Measurements from ENCODE around the gene TTC7B. TPM values are rescaled to one million over a fixed set of nuclear protein-coding genes. Genes with fewer than 3 reads are reported as not detected.

TTC7B gene
- total and polyA plus RNA-seq, 2 of the 8 experiments (the other 6 are each of a cell fraction or from before 2014, with no cell fraction given), result 23.7 to 34.0 TPM

GRCh38 chr14:90523961-90524875, 292.0 kb downstream of the TTC7B start (continued):
- TF ChIP-seq CHD7 (IDR thresholded peaks at IDR 0.05; ENCODE audit: insufficient replicate concordance, low read length), result no peak
- no peak for TF ChIP-seq JUN (IDR thresholded peaks at IDR 0.05; ENCODE audit: low read depth, low read length)
- TF ChIP-seq PHF8 (conservative IDR thresholded peaks at IDR 0.05; ENCODE audit: low read depth, low read length), result no peak
- no peak for TF ChIP-seq SUZ12 (IDR thresholded peaks at IDR 0.05; ENCODE audit: low read length)
